ENCODE results near the gene REEP3.
A peak's percentile ranks its signal among the peaks of the same experiment; 100 is the strongest.

The REEP3 gene

DNA sequence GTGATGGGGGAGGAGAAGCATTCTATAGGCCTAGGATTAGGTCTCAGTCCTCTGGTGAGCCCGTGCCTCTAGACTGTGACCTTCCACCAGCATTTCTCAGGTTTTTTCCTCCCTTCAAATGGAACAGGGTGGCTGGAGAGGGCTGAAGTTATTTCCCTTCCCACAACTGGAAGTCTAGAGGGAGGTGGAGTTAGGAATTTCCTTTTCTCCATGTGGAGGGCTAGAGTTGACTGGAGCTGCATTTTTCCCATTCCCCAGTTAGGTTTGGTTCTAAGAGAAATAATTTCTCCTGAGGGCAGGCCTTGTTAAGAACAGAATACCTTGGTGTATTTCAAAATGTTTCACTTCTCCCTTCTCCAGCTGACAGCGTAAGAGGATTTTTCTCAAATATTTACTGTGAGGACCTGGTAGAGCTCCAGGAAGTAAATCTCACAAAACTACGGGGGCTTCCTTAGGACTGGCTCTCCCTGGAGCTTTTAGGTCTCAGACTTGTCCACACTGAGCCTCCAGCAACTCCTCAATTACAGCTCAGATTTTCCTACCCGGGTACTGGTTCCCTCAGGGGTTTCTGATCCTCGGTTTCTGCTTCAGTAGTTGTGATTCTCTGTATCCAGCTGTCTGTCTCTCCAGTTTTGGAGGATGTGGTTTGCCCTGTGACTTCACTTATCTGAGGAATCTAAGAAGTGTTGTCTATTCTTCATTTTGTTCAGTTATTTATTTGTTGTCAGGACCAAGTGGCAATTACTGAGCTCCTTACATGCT, 6.0 kb upstream of the REEP3 start:
- no peak overlapping the region for H3K9ac ChIP-seq (ENCODE audit: low read depth, low read length)
- peaks cover 15% of the 10 kb centered on the region for H3K4me1 ChIP-seq (ENCODE audit: control insufficient read depth, insufficient read depth, low read length)
- no peaks in the 10 kb centered on the region for H3K36me3 ChIP-seq (ENCODE audit: control insufficient read depth, insufficient read depth, low read length)
- H3K4me3 ChIP-seq (ENCODE audit: low read depth, low read length), result no peak overlapping the region
- no peaks in the 10 kb centered on the region for H3K27me3 ChIP-seq (ENCODE audit: control insufficient read depth, insufficient read depth, low read length)
- no peaks in the 10 kb centered on the region for H3K9me3 ChIP-seq (ENCODE audit: control insufficient read depth, insufficient read depth, low read length)

DNA sequence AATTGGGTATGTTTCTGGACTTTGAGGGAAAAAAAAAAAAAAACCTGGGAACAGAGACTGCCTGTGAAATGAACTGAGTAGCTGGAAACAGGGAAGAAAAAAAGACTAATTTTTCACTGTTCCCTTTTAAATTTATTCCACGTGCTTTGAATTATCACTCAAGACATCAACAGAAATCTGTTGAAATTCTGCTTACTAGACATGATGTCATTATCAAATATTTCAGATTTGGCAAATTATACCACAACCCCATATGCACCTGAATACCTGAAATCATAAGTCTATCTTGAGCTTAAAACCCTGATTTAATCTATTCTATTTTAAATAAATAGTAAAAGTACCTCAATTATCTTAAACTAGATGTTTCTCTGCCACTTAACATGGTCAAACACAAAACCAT, 5.0 kb upstream of the REEP3 start:
- no peaks in the 10 kb centered on the region for H3K36me3 ChIP-seq (ENCODE audit: control insufficient read depth, insufficient read depth, low read length)
- no peak overlapping the region for H3K4me3 ChIP-seq (ENCODE audit: low read depth, low read length)
- H3K4me1 ChIP-seq (ENCODE audit: control insufficient read depth, insufficient read depth, low read length), result peaks cover 15% of the 10 kb centered on the region
- H3K27me3 ChIP-seq (ENCODE audit: control insufficient read depth, insufficient read depth, low read length), result no peaks in the 10 kb centered on the region
- no peak overlapping the region for H3K9ac ChIP-seq (ENCODE audit: low read depth, low read length)
- no peaks in the 10 kb centered on the region for H3K9me3 ChIP-seq (ENCODE audit: control insufficient read depth, insufficient read depth, low read length)

DNA sequence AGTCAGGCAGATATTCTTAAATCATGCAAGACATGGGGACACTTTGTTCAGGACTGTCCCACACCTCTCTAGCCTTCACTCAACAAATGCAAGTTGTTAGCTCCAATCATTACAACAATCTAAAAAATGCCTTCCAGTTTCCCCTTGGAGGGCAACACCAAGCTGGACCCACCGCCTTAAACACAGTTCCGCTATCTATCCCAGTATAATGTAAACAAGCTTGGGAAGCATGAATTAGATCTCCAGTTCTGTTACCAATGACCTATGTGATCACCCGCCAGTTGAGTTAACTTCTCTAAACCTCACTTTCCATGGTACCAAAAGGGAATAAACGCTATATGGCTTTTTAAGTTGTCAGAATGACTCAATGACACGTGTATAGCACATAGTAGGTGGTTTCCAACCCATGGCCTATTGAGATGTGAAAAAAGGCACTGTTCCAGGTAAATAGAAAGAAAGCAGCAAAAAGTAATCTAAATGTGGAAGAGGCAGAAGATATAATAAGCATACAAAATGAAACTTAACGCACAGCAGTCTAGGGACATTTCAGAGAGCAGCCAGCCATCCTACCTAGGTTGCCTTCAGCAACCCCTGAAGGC, 2.4 kb upstream of the REEP3 start:
- Histone ChIP-seq H3K27me3 (ENCODE audit: control insufficient read depth, insufficient read depth, low read length) (no peaks in the 10 kb centered on the region), H3K9me3 (ENCODE audit: control insufficient read depth, insufficient read depth, low read length) (no peaks in the 10 kb centered on the region), H3K4me1 (ENCODE audit: control insufficient read depth, insufficient read depth, low read length) (peaks cover 15% of the 10 kb centered on the region), H3K36me3 (ENCODE audit: control insufficient read depth, insufficient read depth, low read length) (no peaks in the 10 kb centered on the region), H3K4me3 (ENCODE audit: low read depth, low read length) (no peak overlapping the region), H3K9ac (ENCODE audit: low read depth, low read length) (no peak overlapping the region)

DNA sequence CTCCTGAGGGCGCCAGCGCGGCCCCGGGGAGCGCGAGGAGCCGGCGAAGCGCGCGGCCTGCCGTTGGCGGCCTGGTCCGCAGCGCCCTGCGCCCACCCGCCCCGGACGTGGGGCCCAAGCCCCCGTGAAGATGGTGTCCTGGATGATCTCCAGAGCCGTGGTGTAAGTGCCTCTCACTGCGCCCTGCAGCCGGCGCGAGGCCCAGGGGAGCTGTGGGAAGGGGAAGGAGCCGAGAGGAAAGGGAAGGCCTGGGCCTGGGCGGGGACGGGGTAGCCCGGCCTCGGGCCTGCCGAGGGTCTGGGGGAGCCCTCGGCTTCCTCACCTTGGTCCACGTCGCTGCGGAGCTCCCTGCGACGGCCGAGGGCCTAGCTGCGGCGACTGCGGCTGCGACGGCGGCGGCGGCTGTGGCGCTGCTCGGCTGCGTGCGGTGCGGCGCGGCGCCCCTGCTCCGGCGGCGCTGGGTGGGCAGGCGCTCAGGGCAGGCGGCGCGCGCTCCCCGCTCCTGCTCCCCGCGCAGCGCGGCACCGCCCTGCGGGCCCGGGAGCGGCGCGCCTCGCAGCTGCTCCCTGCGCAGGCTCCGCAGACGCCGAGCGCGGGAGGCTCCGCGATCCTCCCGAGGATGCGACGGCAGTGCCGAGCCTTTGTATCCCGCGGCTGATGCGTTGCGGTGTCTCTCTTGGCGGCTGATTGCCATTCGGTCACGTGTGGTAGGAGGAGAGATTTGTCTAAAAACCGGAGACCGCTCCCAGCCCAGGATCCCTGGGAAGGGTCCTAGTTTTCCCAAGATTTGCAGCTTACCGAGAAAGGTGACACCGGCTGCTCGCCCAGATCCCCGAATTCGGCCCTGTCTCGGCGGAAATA, 445 bp downstream of the REEP3 start:
- Histone ChIP-seq H3K36me3 (ENCODE audit: control insufficient read depth, insufficient read depth, low read length) (no peaks in the 10 kb centered on the region), H3K27me3 (ENCODE audit: control insufficient read depth, insufficient read depth, low read length) (no peaks in the 10 kb centered on the region), H3K9ac (ENCODE audit: low read depth, low read length) (peak overlapping the region; percentile 97), H3K4me1 (ENCODE audit: control insufficient read depth, insufficient read depth, low read length) (peaks cover 11% of the 10 kb centered on the region), H3K4me3 (ENCODE audit: low read depth, low read length) (peak overlapping the region; percentile 75), H3K9me3 (ENCODE audit: control insufficient read depth, insufficient read depth, low read length) (no peaks in the 10 kb centered on the region)

DNA sequence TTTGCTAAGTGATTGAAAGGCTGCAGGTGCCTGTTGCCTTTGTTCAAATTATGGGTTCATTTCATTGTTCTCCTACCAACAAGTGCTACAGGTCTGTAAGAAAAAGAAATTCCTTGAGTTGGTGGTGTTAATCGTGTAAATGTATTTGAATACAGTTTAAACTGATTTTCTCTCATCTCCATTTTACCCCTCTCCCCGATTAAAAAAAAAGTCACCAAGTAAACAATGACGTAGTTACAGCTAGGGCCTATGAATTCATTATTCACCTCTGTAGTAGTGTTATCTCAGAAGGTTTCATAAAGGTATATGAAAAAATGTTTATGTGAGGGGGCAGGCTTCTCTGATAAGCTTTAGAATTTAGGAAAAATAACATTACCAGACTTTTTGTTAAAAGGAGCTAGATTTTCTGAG, 1.1 kb downstream of the REEP3 start:
- peak overlapping the region; percentile 75 for H3K4me3 ChIP-seq (ENCODE audit: low read depth, low read length)
- peaks cover 7% of the 10 kb centered on the region for H3K4me1 ChIP-seq (ENCODE audit: control insufficient read depth, insufficient read depth, low read length)
- no peaks in the 10 kb centered on the region for H3K36me3 ChIP-seq (ENCODE audit: control insufficient read depth, insufficient read depth, low read length)
- no peaks in the 10 kb centered on the region for H3K9me3 ChIP-seq (ENCODE audit: control insufficient read depth, insufficient read depth, low read length)
- H3K27me3 ChIP-seq (ENCODE audit: control insufficient read depth, insufficient read depth, low read length), result no peaks in the 10 kb centered on the region
- H3K9ac ChIP-seq (ENCODE audit: low read depth, low read length), result peak overlapping the region; percentile 97

DNA sequence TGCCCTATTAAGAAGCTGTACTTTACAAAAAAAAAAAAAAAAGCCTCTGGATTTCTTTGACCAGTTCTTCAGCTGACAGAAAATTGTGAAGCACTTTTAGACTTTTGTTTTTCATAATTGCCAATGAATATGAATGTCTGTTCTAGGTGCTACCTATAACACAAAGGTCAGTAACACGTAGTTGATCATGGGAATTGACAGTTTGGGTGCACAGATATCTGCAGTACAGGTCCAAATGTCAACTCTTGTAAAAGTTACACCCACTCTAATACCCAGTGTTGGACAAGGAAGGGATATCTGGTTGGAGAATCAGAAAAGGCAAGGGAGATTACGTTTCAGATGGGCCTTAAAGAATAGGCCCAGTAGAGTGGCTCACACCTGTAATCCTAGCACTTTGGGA, 1.8 kb downstream of the REEP3 start:
- Histone ChIP-seq H3K4me3 (ENCODE audit: low read depth, low read length) (peak overlapping the region; percentile 75), H3K9ac (ENCODE audit: low read depth, low read length) (no peak overlapping the region), H3K4me1 (ENCODE audit: control insufficient read depth, insufficient read depth, low read length) (peaks cover 6% of the 10 kb centered on the region)

DNA sequence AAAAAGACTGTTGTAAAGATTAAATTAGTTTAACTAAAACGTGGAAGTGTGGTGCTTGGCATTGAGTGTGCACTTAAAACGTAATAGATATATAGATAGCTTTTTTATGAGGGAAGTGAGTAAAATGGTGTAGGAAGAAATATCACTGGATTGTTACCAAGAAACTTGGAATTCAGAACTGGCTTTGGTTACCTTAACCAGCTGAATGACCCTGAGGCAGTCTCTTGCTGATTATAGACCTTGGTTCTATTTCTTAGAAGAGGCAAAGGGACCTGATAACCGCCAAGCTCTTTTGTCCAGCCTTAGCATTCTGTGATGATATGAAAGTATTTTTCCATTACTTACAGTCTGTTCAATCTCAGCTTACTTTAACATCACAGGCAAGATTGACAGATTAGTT, 3.8 kb downstream of the REEP3 start:
- Histone ChIP-seq H3K9me3 (ENCODE audit: control insufficient read depth, insufficient read depth, low read length) (no peaks in the 10 kb centered on the region), H3K9ac (ENCODE audit: low read depth, low read length) (no peak overlapping the region), H3K4me1 (ENCODE audit: control insufficient read depth, insufficient read depth, low read length) (peaks cover 2% of the 10 kb centered on the region), H3K27me3 (ENCODE audit: control insufficient read depth, insufficient read depth, low read length) (no peaks in the 10 kb centered on the region), H3K36me3 (ENCODE audit: control insufficient read depth, insufficient read depth, low read length) (no peaks in the 10 kb centered on the region), H3K4me3 (ENCODE audit: low read depth, low read length) (no peak overlapping the region)

More for the DNA sequence above, 1.8 kb downstream of the REEP3 start:
- Histone ChIP-seq H3K9me3 (ENCODE audit: control insufficient read depth, insufficient read depth, low read length) (no peaks in the 10 kb centered on the region), H3K27me3 (ENCODE audit: control insufficient read depth, insufficient read depth, low read length) (no peaks in the 10 kb centered on the region), H3K36me3 (ENCODE audit: control insufficient read depth, insufficient read depth, low read length) (no peaks in the 10 kb centered on the region)

DNA sequence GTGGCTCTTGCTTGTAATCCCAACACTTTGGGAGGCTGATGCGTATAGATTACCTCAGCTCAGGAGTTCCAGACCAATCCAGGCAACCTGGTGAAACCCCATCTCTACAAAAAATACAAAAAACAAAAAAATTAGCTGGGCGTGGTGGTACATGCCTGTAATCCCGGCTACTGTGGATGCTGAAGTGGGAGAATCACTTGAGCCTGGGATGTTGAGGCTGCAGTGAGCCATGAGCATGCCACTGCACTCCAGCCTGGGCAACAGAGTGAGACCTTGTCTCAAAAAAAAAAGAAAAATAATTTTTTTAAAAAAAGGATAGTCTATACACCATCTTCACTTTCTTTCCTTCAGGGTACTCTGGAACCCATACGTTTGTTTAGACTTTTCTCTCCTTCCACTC, 6.2 kb downstream of the REEP3 start:
- no peaks in the 10 kb centered on the region for H3K4me1 ChIP-seq (ENCODE audit: control insufficient read depth, insufficient read depth, low read length)
- H3K27me3 ChIP-seq (ENCODE audit: control insufficient read depth, insufficient read depth, low read length), result no peaks in the 10 kb centered on the region
- H3K4me3 ChIP-seq (ENCODE audit: low read depth, low read length), result no peak overlapping the region
- no peaks in the 10 kb centered on the region for H3K36me3 ChIP-seq (ENCODE audit: control insufficient read depth, insufficient read depth, low read length)
- no peak overlapping the region for H3K9ac ChIP-seq (ENCODE audit: low read depth, low read length)
- H3K9me3 ChIP-seq (ENCODE audit: control insufficient read depth, insufficient read depth, low read length), result no peaks in the 10 kb centered on the region

DNA sequence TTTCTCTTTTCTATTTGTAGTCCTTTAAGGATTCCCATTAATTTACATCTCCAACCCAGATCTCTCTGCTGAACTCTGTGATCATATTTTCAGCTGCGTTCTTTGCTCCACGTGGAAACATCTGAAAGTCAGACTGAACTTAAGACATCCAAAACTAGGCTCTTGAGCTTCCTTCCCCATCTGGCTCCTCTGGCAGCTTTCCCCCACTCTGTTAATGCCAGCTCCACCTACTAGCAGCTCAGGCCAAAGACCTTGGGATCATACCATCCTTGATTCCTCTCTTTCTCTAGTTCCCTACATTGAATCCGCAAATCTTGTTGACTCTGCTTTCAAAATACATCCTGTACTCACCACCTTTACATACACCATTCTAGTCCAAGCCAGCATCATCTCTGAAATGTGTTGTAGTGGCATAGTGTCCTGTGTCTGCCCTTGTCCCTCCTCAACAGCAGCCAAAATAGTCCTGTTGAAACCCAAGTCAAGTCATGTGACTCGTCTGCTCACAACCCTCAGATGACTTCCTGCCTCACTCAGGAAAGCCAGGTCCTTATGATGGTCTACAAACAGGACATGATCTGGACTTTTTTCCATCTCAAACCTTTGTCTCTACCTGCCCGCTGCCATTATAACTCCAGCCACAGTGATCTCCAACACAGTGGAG, 7.0 kb downstream of the REEP3 start:
- Histone ChIP-seq H3K4me1 (ENCODE audit: control insufficient read depth, insufficient read depth, low read length) (no peaks in the 10 kb centered on the region), H3K27me3 (ENCODE audit: control insufficient read depth, insufficient read depth, low read length) (no peaks in the 10 kb centered on the region), H3K4me3 (ENCODE audit: low read depth, low read length) (no peak overlapping the region), H3K9ac (ENCODE audit: low read depth, low read length) (no peak overlapping the region), H3K9me3 (ENCODE audit: control insufficient read depth, insufficient read depth, low read length) (no peaks in the 10 kb centered on the region), H3K36me3 (ENCODE audit: control insufficient read depth, insufficient read depth, low read length) (no peaks in the 10 kb centered on the region)

DNA sequence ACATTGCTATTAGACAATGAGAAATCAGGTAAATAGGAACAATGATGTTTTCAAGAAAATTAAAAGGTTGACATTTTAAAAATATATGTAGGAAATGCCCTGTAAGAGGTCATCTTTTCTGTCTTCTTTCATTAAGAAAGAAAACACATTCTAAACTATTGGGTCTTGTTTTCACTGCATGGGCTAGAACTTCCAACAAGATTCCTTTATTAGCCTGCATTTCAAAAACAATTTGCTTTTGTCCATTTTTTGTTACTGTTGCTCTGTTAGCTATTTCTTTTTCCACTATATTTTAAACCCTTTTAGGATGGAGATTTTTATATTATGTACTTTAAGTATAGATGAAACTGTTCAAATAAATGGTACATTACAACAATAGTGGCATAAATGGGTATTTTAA, 9.2 kb downstream of the REEP3 start:
- Histone ChIP-seq H3K9me3 (ENCODE audit: control insufficient read depth, insufficient read depth, low read length) (no peaks in the 10 kb centered on the region), H3K4me3 (ENCODE audit: low read depth, low read length) (no peak overlapping the region), H3K4me1 (ENCODE audit: control insufficient read depth, insufficient read depth, low read length) (no peaks in the 10 kb centered on the region)

DNA sequence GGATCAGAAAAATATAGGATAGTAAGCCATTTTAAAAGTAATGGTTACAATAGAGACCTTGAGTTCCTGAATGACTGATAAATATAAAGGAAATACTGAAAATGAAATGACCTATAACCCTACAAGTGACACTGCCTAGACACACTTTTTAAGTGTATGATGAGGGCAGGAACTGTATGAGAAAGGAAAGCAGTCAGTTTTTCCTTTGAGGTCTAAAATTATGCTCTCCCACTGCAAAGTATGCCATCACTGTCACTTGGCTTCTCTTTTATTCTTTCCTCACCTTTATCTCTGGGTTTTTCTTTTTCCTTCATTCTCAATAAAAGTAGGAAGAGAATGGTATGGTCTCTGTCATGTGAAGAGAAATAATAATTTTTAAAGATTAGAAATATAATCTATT, 13.5 kb downstream of the REEP3 start:
- Histone ChIP-seq H3K27me3 (ENCODE audit: control insufficient read depth, insufficient read depth, low read length) (no peaks in the 10 kb centered on the region), H3K36me3 (ENCODE audit: control insufficient read depth, insufficient read depth, low read length) (no peaks in the 10 kb centered on the region), H3K4me3 (ENCODE audit: low read depth, low read length) (no peak overlapping the region), H3K9me3 (ENCODE audit: control insufficient read depth, insufficient read depth, low read length) (no peaks in the 10 kb centered on the region), H3K9ac (ENCODE audit: low read depth, low read length) (no peak overlapping the region), H3K4me1 (ENCODE audit: control insufficient read depth, insufficient read depth, low read length) (no peaks in the 10 kb centered on the region)

More for the DNA sequence above, 9.2 kb downstream of the REEP3 start:
- H3K36me3 ChIP-seq (ENCODE audit: control insufficient read depth, insufficient read depth, low read length), result no peaks in the 10 kb centered on the region
- no peaks in the 10 kb centered on the region for H3K27me3 ChIP-seq (ENCODE audit: control insufficient read depth, insufficient read depth, low read length)
- no peak overlapping the region for H3K9ac ChIP-seq (ENCODE audit: low read depth, low read length)

Measured in iPS-15b (cell line).